Skeletal muscle satellite cell (primary cell): ENCODE results near the gene LFNG.

Experiments
- H3K27me3 ChIP-seq: 2 replicates; pipeline ENCODE4 v1.7.0; 2013; ENCODE audit warnings: low read length; ENCODE audit not compliant: control insufficient read depth, insufficient read depth
- H3K36me3 ChIP-seq: 2 replicates; pipeline ENCODE4 v1.7.0; 2013; ENCODE audit warnings: mild to moderate bottlenecking, control low read depth, low read length; ENCODE audit not compliant: insufficient read depth
- H3K4me1 ChIP-seq: 2 replicates; pipeline ENCODE4 v1.7.0; 2013; ENCODE audit warnings: low read length; ENCODE audit not compliant: control insufficient read depth, insufficient read depth
- H3K4me2 ChIP-seq: 2 replicates; pipeline ENCODE4 v1.7.0; 2013; ENCODE audit warnings: mild to moderate bottlenecking, low read length
- H3K4me3 ChIP-seq: 2 replicates; pipeline ENCODE4 v1.7.0; 2013; ENCODE audit warnings: low read length
- H3K9ac ChIP-seq: 2 replicates; pipeline ENCODE4 v1.7.0; 2013; ENCODE audit warnings: mild to moderate bottlenecking, low read depth, low read length, moderate library complexity
- H3K9me3 ChIP-seq: replicated peaks from 2 replicates; pipeline ENCODE4 v1.7.0; 2013; ENCODE audit warnings: mild to moderate bottlenecking, control low read depth, low read length

Gene LFNG

DNA sequence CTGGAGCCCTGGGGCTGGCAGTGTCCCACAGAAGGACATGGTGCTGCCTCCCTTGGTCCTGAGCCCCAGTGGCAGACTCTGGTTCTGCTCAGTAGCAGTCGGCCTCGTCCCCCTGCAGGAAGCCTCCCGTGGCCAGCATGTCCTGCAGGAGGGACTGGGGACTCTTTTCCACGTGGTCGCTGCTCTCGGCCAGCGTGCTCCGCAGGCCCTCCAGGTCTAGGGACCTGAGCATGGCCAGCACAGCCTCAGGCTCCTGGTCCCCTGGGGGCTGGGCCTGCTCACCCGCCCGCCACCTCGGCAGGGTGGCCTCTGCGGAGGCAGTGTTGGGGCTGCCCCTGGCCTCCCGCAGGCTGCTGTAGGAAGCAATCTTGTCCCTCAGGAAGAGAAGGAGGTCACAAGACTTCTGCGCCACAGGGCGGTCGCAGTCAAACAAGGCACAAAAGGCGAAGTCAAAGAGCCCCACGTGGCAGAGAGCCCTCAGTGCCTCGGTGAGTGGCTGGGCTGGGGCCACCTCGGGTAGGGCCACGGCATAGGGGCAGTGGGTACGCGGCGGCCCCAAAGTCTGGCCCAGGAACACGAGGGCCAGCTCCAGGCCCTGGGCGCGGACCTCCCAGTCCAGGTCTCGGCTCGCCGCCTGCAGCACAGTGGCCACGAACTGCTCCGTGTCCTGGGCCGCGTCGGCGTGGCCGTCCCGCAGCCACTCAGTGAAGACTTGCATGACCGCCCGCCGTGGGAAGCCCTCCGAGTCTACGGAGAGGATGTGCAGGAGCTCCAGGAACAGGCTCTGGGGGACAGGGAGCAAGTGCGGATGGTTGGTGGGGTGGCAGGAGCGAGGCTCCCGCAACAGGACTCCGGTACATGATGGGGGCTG is 18.6 kb downstream of the LFNG start:
- H3K9me3 ChIP-seq = no peaks in the 10 kb centered on the region
- H3K4me2 ChIP-seq = no peak overlapping the region
- H3K4me1 ChIP-seq = no peaks in the 10 kb centered on the region
- peaks cover 23% of the 10 kb centered on the region for H3K36me3 ChIP-seq
- no peak overlapping the region for H3K4me3 ChIP-seq
- no peak overlapping the region for H3K9ac ChIP-seq
- H3K27me3 ChIP-seq = no peaks in the 10 kb centered on the region

DNA sequence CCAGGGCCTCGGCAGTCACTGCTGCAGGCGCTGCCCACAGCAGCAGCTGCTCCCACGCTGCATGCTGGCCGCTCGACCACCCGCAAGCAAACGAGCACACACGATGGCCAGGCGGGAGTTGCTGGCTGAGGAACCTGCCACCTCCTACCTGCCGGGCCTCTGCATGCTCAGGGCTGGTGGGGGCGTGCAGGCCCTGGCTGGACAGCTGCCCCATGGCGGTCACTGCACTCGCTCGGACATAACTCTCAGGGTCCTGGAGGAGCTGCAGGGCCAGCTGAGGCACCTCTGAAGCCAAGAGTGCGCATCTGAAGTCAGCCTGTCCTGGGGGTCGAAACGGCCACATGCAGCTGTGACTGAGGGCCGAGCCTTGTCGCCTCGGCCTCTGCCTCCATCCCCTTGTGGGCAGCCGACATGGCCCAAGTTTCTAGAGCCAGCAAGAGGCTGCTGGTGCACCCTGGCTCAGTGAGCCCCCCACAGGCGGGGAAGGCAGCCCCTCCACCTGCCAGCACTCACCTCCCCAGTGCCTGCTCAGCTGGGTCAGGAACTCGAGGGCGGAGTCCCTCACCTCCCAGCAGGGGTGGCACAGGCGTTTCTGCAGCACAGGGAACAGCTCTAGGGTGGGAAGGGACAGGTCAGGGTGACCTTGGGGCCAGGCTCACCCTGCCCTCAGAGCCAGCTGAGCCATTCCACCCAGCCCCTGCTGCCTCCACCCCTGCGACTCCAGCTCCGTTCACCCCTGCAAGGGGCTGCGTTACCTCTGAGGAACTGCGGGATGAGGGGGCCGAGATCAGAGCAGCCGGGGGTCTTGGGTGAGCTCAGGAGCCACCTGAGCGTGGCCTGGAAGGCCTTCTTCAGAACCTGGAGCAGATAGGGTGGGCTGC is 19.7 kb downstream of the LFNG start:
- Histone ChIP-seq H3K27me3 (no peaks in the 10 kb centered on the region), H3K9ac (no peak overlapping the region), H3K36me3 (peaks cover 31% of the 10 kb centered on the region)

DNA sequence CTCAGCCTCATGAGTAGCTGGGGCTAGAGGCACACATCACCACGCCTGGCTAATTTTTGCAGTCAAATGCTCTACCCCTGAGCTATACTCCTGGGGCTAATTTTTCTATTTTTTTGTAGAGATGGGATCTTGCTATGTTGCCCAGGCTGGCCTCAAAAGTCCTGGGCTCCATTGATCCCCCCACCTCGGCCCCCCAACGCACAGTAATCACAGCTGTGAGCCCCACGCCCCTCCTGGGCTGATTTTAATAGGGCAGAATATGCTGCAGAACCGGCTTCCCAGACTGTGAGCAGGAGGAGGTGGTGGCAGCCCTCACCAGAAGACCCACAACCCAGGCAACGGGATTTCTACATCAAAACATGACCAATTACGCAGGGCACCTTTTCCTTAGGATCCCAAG is 20.6 kb downstream of the LFNG start:
- peaks cover 37% of the 10 kb centered on the region for H3K36me3 ChIP-seq
- H3K9me3 ChIP-seq = no peaks in the 10 kb centered on the region
- H3K27me3 ChIP-seq = no peaks in the 10 kb centered on the region
- no peaks in the 10 kb centered on the region for H3K4me1 ChIP-seq
- H3K4me2 ChIP-seq = no peak overlapping the region
- H3K4me3 ChIP-seq = no peak overlapping the region
- no peak overlapping the region for H3K9ac ChIP-seq

More for the DNA sequence above, 19.7 kb downstream of the LFNG start:
- no peak overlapping the region for H3K4me2 ChIP-seq
- H3K4me1 ChIP-seq = no peaks in the 10 kb centered on the region
- H3K9me3 ChIP-seq = no peaks in the 10 kb centered on the region
- no peak overlapping the region for H3K4me3 ChIP-seq

DNA sequence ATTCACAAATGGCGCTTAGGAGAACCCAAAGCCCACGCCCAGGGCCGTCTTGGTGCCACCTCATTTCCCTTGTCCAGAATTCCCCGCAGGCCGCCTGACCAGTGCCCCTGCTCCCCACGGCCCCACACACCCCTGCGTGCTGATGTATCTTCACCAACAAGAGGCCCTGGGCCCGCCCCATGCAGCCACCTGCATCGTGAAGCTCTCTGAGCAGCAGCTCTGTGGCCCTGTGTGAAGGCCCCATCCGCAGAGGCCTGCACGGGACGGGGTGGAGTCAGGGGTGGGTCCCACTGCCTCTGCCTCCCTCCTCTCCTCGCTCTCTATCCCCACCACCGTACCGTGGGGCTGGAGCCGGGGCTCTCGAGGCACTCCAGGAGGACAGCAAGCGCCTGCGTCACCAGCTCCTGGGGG is 21.1 kb downstream of the LFNG start:
- Histone ChIP-seq H3K4me3 (no peak overlapping the region), H3K4me1 (no peaks in the 10 kb centered on the region), H3K9ac (no peak overlapping the region), H3K4me2 (no peak overlapping the region), H3K36me3 (peaks cover 39% of the 10 kb centered on the region), H3K9me3 (no peaks in the 10 kb centered on the region), H3K27me3 (no peaks in the 10 kb centered on the region)

DNA sequence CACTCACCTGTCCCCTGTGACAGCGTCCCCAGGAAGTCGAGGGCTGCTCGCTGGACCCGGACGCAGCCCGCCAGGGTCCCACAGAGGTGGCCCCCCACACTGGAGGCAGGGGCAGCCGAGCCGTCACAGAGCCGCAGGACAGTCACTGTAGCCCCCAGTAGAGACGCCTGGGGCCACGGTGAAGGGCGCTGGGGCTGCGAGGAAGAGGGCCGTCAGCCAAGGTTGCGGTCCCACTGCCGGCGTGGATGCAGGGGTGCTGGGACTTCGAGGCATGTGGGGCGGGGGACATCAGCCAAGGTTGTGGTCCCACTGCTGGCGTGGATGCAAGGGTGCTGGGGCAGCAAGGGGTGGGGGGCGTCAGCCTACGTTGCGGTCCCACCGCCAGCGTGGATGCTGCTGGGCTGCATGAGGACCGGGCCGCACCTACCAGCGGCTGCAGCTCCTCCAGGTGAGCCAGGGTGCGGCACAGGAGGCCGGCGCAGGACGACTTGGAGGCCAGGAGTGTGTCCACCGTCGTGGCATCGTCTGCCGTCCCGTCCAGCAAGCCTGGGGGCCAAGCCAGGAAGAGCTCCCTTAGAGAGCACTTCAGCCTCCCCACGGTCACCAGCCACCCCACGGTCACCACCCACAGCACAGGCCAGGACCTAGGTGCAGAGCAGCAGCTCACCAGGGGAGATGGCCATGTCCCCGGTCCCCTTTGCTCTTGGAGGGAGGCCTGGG is 21.9 kb downstream of the LFNG start:
- H3K9ac ChIP-seq = no peak overlapping the region
- no peaks in the 10 kb centered on the region for H3K4me1 ChIP-seq
- H3K36me3 ChIP-seq = peaks cover 44% of the 10 kb centered on the region

DNA sequence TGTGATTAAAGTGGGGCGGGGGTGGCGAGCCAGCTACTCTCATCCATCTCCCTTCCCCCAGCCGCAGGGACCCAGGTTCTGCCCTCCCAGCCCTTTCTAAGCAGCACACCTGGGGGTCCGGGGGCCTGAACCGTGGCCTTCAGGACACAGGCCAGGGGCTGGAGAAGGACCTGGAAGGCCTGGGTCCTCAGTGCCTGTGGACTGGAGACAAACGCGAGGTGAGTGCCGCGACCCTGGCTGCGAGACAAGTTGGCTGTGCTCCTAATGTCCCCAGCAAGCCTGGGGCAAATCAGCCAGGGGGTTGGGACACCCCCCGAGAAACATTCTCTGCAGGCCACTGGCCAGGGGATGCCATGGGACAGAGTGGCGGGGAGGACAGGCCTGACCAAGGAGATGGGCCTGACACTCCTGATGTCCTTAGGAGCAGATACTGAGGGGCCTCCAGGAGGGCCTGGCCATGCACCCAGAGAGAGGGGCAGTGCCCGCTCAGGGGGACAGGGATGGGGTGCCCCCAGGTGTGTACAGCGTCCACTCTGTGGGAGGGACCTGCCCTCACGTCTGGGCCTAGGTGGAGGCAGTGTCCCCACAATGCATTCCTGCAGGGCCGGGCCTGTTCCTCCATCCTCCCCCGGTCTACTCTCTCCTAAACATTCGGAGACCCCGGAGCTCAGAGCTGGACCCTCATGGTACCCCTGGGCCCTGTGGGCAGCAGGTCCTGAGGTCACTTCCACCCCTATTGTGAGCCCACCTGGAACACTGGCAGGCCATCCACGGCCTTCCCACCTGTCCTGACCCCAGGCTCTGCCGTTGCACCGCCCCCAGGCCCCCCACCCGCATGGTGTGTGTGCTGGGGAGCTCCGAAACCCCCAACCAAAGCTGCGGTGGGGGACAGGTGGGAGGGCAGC is 22.7 kb downstream of the LFNG start:
- Histone ChIP-seq H3K27me3 (no peaks in the 10 kb centered on the region), H3K36me3 (peaks cover 48% of the 10 kb centered on the region), H3K9me3 (no peaks in the 10 kb centered on the region), H3K4me1 (no peaks in the 10 kb centered on the region), H3K9ac (no peak overlapping the region), H3K4me3 (no peak overlapping the region), H3K4me2 (no peak overlapping the region)

More for the DNA sequence above, 21.9 kb downstream of the LFNG start:
- H3K9me3 ChIP-seq = no peaks in the 10 kb centered on the region
- no peak overlapping the region for H3K4me3 ChIP-seq
- H3K27me3 ChIP-seq = no peaks in the 10 kb centered on the region
- H3K4me2 ChIP-seq = no peak overlapping the region

DNA sequence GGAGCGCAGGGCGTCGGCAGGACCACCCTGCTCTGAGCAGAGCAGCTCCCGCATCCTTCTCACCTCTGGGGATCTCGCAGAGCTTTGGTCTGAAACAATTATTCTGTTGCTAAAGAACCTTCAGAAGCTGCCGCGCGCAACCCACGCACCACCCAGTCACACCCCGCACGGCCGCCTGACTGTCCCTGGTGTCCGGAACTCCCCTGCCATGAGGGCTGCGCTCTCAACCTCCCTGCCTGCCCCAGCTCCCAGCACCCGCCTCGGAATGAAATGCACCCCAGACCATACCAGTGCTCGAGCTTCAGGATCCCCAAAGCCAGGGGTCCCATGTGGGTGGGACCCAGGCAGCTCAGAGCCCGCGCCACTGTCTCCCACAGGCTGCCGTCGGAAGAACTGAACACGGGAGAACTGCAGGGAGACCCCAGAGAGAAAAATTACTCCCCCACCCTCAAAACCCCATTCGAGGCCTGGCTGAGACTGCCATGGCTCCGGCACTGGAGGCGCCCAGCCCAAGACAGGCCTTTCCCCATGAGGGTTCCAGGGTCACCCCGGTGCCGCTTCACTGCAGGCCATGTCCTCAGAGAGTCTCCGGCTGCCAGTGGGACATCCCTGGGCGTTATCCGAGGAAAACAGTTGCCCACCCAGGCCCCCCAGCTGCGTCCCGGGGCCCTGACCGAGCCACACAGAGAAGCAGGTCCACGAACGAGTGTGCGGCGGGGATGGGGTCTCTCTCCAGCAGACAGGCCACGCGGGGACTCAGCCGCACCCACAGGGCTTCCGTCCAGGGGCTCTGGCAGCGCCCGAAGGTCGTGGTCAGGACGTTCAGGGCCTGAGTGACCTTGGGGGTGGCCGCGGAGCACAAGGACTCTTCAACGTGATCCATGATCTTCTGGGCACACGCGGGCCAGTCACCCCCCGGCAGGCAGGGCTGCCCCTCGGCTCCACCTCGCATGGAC is 23.6 kb downstream of the LFNG start:
- no peak overlapping the region for H3K9ac ChIP-seq
- no peaks in the 10 kb centered on the region for H3K27me3 ChIP-seq
- H3K9me3 ChIP-seq = no peaks in the 10 kb centered on the region
- no peak overlapping the region for H3K4me3 ChIP-seq
- no peak overlapping the region for H3K4me2 ChIP-seq
- no peaks in the 10 kb centered on the region for H3K4me1 ChIP-seq
- H3K36me3 ChIP-seq = peaks cover 56% of the 10 kb centered on the region

DNA sequence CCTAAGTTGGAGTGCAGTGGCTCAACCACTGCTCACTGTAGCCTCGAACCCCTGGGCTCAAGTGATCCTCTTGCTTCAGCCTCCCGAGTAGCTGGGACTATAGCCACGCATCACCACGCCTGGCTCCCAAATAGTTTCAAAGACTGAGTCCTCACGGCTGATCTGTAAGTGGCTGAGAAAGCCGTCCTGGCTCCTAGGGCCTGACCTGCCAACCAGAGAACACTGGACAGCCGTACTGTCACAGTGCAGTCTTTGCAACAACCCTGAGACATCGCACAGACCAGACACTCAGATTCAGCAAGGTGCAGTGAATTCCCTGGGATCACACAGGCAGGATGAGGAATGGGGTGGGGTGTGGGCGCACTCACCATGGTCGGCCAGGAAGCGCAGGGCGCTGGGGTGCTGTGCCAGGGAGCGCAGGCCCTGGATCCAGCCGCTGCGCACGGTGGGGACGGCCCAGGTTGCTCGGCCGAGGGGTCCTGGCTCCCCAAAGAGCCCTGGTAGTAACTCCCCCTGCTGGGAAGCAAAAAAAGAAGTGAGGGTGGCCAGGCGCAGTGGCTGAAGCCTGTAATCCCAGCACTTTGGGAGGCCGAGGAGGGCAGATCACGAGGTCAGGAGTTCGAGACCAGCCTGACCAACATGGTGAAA is 25.1 kb downstream of the LFNG start:
- Histone ChIP-seq H3K36me3 (peaks cover 44% of the 10 kb centered on the region), H3K4me1 (no peaks in the 10 kb centered on the region), H3K9me3 (no peaks in the 10 kb centered on the region), H3K9ac (no peak overlapping the region), H3K4me3 (no peak overlapping the region), H3K27me3 (no peaks in the 10 kb centered on the region), H3K4me2 (no peak overlapping the region)

DNA sequence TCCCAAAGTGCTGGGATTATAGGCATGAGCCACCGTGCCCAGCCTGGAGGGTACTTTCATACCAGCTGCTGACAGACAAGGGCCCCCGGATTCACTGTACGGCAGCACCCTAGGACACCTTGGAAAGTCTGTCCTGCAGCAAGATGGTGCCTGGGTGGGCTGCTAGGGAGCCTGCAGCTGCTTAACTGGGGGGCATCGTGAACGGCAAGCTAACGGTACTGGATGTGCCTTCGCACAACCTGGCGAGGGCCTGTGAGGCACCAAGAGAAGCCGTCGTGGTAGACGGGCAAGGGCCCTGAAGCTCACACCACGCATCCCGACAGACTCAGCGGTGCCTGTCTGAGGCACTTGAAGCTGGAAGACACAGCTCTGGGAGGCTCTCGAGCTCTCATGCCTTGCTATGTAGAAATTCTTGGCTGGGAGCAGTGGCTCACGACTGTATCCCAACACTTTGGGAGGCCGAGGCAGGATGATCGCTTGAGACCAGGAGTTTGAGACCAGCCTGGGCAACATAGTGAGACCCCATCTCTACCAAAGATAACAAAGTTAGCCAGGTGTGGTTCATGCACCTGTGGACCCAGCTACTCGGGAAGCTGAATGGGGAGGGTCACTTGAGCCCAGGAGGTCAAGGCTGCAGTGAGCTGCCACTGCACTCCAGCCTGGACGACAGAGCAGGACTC is 26.3 kb downstream of the LFNG start:
- Histone ChIP-seq H3K4me1 (no peaks in the 10 kb centered on the region), H3K4me2 (no peak overlapping the region), H3K9ac (no peak overlapping the region), H3K36me3 (peaks cover 46% of the 10 kb centered on the region), H3K27me3 (no peaks in the 10 kb centered on the region), H3K9me3 (no peaks in the 10 kb centered on the region), H3K4me3 (no peak overlapping the region)
